ENCODE data around the gene PDIA5. TPM values are rescaled to one million over a fixed set of nuclear protein-coding genes. Genes with fewer than 3 reads are reported as not detected.

The PDIA5 gene
- total RNA-seq, 6 donors from 2014 or later: 25.1 to 38.8 (median 32.9) TPM

- ATAC-seq (ENCODE audit: low FRiP score in 2 of 2) (no peak), DNase-seq (no peak)
- no peaks in the 10 kb centered on the region for H3K27me3 ChIP-seq
- H3K9me3 ChIP-seq: no peaks in the 10 kb centered on the region
- H3K36me3 ChIP-seq: no peaks in the 10 kb centered on the region
- TF ChIP-seq CTCF (IDR thresholded peaks at IDR 0.05) (no peak), POLR2A (IDR thresholded peaks at IDR 0.05) (no peak), EP300 (IDR thresholded peaks at IDR 0.05) (no peak), POLR2AphosphoS5 (IDR thresholded peaks at IDR 0.05) (no peak)
- peaks cover 0 to 7% (median 2%) of the 10 kb centered on the region in 4 donors for H3K4me1 ChIP-seq
- 86 to 89% methylated on average over 4 of the region's 4 CpGs for WGBS, 2 donors
- no peak overlapping the region for H3K27ac ChIP-seq
- H3K4me3 ChIP-seq: no peak overlapping the region
Measured at GRCh38 chr3:123054931-123055330, 11.9 kb upstream of the PDIA5 start.

- no peaks in the 10 kb centered on the region for H3K9me3 ChIP-seq
- H3K36me3 ChIP-seq: no peaks in the 10 kb centered on the region
- peaks cover 0 to 7% (median 2%) of the 10 kb centered on the region in 4 donors for H3K4me1 ChIP-seq
- H3K27me3 ChIP-seq: no peaks in the 10 kb centered on the region
- DNase-seq: no peak
- no peak overlapping the region for H3K27ac ChIP-seq
- 72 to 81% methylated on average over 5 of the region's 5 CpGs for WGBS, 2 donors
- no peak overlapping the region for H3K4me3 ChIP-seq
- ATAC-seq (ENCODE audit: low FRiP score in 2 of 2): no peak
- TF ChIP-seq POLR2A (IDR thresholded peaks at IDR 0.05) (no peak), POLR2AphosphoS5 (IDR thresholded peaks at IDR 0.05) (no peak), EP300 (IDR thresholded peaks at IDR 0.05) (no peak), CTCF (IDR thresholded peaks at IDR 0.05) (no peak)
Measured at GRCh38 chr3:123055352-123055751, 11.5 kb upstream of the PDIA5 start.

GRCh38 chr3:123058505-123058904 lies 8.3 kb upstream of the PDIA5 start:
- H3K36me3 ChIP-seq: no peaks in the 10 kb centered on the region
- 97 to 98% methylated on average over 5 of the region's 5 CpGs for WGBS, 2 donors
- H3K27ac ChIP-seq: no peak overlapping the region
- no peak for DNase-seq
- H3K9me3 ChIP-seq: no peaks in the 10 kb centered on the region
- TF ChIP-seq CTCF (IDR thresholded peaks at IDR 0.05): no peak
- TF ChIP-seq POLR2A (IDR thresholded peaks at IDR 0.05): no peak
- TF ChIP-seq POLR2AphosphoS5 (IDR thresholded peaks at IDR 0.05): no peak
- TF ChIP-seq EP300 (IDR thresholded peaks at IDR 0.05): no peak
- H3K4me1 ChIP-seq: peaks cover 0 to 3% (median 0%) of the 10 kb centered on the region in 4 donors
- ATAC-seq (ENCODE audit: low FRiP score in 2 of 2): no peak
- H3K4me3 ChIP-seq: no peak overlapping the region
- no peaks in the 10 kb centered on the region for H3K27me3 ChIP-seq

- DNase-seq (no peak), ATAC-seq (ENCODE audit: low FRiP score in 2 of 2) (no peak)
- Histone ChIP-seq H3K27ac (no peak overlapping the region), H3K27me3 (no peaks in the 10 kb centered on the region), H3K4me3 (no peak overlapping the region), H3K9me3 (no peaks in the 10 kb centered on the region), H3K4me1 (peaks cover 0 to 3% (median 0%) of the 10 kb centered on the region in 4 donors), H3K36me3 (no peaks in the 10 kb centered on the region)
- TF ChIP-seq POLR2A (IDR thresholded peaks at IDR 0.05) (no peak), EP300 (IDR thresholded peaks at IDR 0.05) (no peak), POLR2AphosphoS5 (IDR thresholded peaks at IDR 0.05) (no peak), CTCF (IDR thresholded peaks at IDR 0.05) (no peak)
Measured at GRCh38 chr3:123060054-123060453, 6.8 kb upstream of the PDIA5 start.

GRCh38 chr3:123061856-123062255 lies 5.0 kb upstream of the PDIA5 start:
- no peak for ATAC-seq (ENCODE audit: low FRiP score in 2 of 2)
- Histone ChIP-seq H3K27ac (no peak overlapping the region), H3K4me3 (no peak overlapping the region), H3K4me1 (peaks cover 0 to 5% (median under 1%) of the 10 kb centered on the region in 4 donors), H3K27me3 (no peaks in the 10 kb centered on the region), H3K36me3 (no peaks in the 10 kb centered on the region), H3K9me3 (no peaks in the 10 kb centered on the region)
- WGBS, 2 donors: 58 to 82% methylated on average over 3 to 7 of the region's 7 CpGs
- TF ChIP-seq CTCF (IDR thresholded peaks at IDR 0.05) (no peak), EP300 (IDR thresholded peaks at IDR 0.05) (no peak), POLR2A (IDR thresholded peaks at IDR 0.05) (no peak), POLR2AphosphoS5 (IDR thresholded peaks at IDR 0.05) (no peak)
- DNase-seq: no peak

Measured in upper lobe of left lung (tissue), 6 donors.